ENCODE measurements around the gene MARCHF3.

GRCh38 chr5:127027539-127027938 lies 2.8 kb downstream of the MARCHF3 start:
- TF ChIP-seq POLR2A (IDR thresholded peaks at IDR 0.05; ENCODE audit: low read depth, low read length) (no peak), POLR2AphosphoS5 (IDR thresholded peaks at IDR 0.05; ENCODE audit: low read depth, low read length) (no peak)

Data from GM12892 (cell line).